SK-N-SH (cell line): ENCODE data around the gene HAO2. TPM values are rescaled to one million over a fixed set of nuclear protein-coding genes. Genes with fewer than 3 reads are reported as not detected.

Experiments
- CTCF ChIA-PET: fragments of 300-600, 350-600 bp; formaldehyde crosslinking; extraction: SDS; loops from one replicate; lab custom pipeline; 2021; lab: Yijun Ruan, JAX
- POLR2A ChIA-PET: fragments of 350-600 bp; sonication (Branson Sonifier 250); formaldehyde crosslinking; extraction: SDS; loops from one replicate; lab custom pipeline; 2020; ENCODE audit warnings: antibody characterized with exemption, inconsistent platforms; lab: Yijun Ruan, JAX
- DNase-seq: peaks from one replicate; pipeline ENCODE4 v3.0.0; 2012
- H2AFZ ChIP-seq: fragments of 200-600 bp; sonication (generic); 2 replicates; pipeline ENCODE4 v1.8.1; 2016; ENCODE audit warnings: antibody characterized with exemption, mild to moderate bottlenecking, low read depth
- H3F3A ChIP-seq: fragments of 200-600 bp; sonication (generic); replicated peaks from 2 replicates; pipeline ENCODE3; 2016; ENCODE audit warnings: antibody characterized with exemption, mild to moderate bottlenecking; ENCODE audit not compliant: insufficient read depth
- H3K27ac ChIP-seq, 2 experiments: fragments of 200-500 bp in 1 of 2; fragments of 200-600 bp in 1 of 2; sonication (Bioruptor generic) in 1 of 2; sonication (generic), shearing (Covaris generic) in 1 of 2; 2 replicates each; pipeline versions ENCODE4 v1.5.1 to v1.6.1; 2014 to 2016; ENCODE audit warnings: low read depth in 2 of 2, inconsistent platforms in 1 of 2, low read length in 1 of 2, mild to moderate bottlenecking in 1 of 2, mixed read lengths in 1 of 2
- H3K27me3 ChIP-seq: fragments of 200-600 bp; sonication (generic), shearing (Covaris generic); 2 replicates; pipeline ENCODE4 v1.6.1; 2016; ENCODE audit warnings: mixed run types; ENCODE audit not compliant: insufficient read depth
- H3K36me3 ChIP-seq, 2 experiments: fragments of 200-500 bp in 1 of 2; fragments of 200-600 bp in 1 of 2; sonication (Bioruptor generic) in 1 of 2; sonication (generic) in 1 of 2; replicated peaks in 1 of 2; 2 replicates each; pipeline versions ENCODE3 to v1.5.1; 2014 to 2016; ENCODE audit warnings: low read length in 1 of 2, mild to moderate bottlenecking in 1 of 2; ENCODE audit not compliant: insufficient read depth in 2 of 2, control insufficient read depth in 1 of 2
- H3K4me1 ChIP-seq, 2 experiments: fragments of 200-500 bp in 1 of 2; fragments of 200-600 bp in 1 of 2; sonication (Bioruptor generic) in 1 of 2; sonication (generic), shearing (Covaris generic) in 1 of 2; 2 replicates each; pipeline versions ENCODE4 v1.5.1 to v1.6.1; 2014 to 2016; ENCODE audit warnings: low read depth in 1 of 2, low read length in 1 of 2, mixed run types in 1 of 2; ENCODE audit not compliant: insufficient read depth in 2 of 2, control insufficient read depth in 1 of 2
- H3K4me2 ChIP-seq: fragments of 200-600 bp; sonication (generic), shearing (Covaris generic); 2 replicates; pipeline ENCODE4 v1.6.1; 2017; ENCODE audit warnings: mixed run types
- H3K4me3 ChIP-seq, 2 experiments: fragments of 200-500 bp in 1 of 2; fragments of 200-600 bp in 1 of 2; sonication (Bioruptor generic) in 1 of 2; sonication (generic), shearing (Covaris generic) in 1 of 2; 2 replicates each; pipeline versions ENCODE4 v1.5.1 to v1.8.1; 2014 to 2016; ENCODE audit warnings: low read depth in 2 of 2, inconsistent platforms in 1 of 2, low read length in 1 of 2, mild to moderate bottlenecking in 1 of 2, mixed read lengths in 1 of 2, moderate library complexity in 1 of 2
- H3K79me2 ChIP-seq: fragments of 200-600 bp; sonication (generic); 2 replicates; pipeline ENCODE4 v1.8.1; 2017; ENCODE audit warnings: mild to moderate bottlenecking; ENCODE audit not compliant: insufficient read depth
- H3K9ac ChIP-seq: fragments of 200-600 bp; sonication (generic); 2 replicates; pipeline ENCODE4 v1.6.1; 2017; ENCODE audit warnings: mixed run types
- H3K9me2 ChIP-seq: fragments of 200-600 bp; sonication (generic); 2 replicates; pipeline ENCODE4 v1.6.1; 2017; ENCODE audit warnings: mixed run types
- H3K9me3 ChIP-seq: fragments of 200-600 bp; sonication (generic); 2 replicates; pipeline ENCODE4 v1.6.1; 2017; ENCODE audit warnings: mixed run types, mild to moderate bottlenecking, moderate library complexity
- H4K20me1 ChIP-seq: fragments of 200-600 bp; sonication (generic); 2 replicates; pipeline ENCODE4 v1.6.1; 2017; ENCODE audit warnings: mild to moderate bottlenecking, mixed run types; ENCODE audit not compliant: insufficient read depth
- EZH2phosphoT487 ChIP-seq: fragments of 200-600 bp; sonication (generic); IDR thresholded peaks from 2 replicates; pipeline ENCODE4 v1.6.1; 2017; ENCODE audit warnings: low read depth, mixed run types, mild to moderate bottlenecking, antibody characterized with exemption, moderate library complexity, borderline replicate concordance
- FOXJ3 ChIP-seq: sonication (generic); formaldehyde crosslinking; IDR thresholded peaks from 2 replicates; pipeline ENCODE4 v1.5.1; 2020; ENCODE audit warnings: mild to moderate bottlenecking, missing genetic modification reagents
- GABPA ChIP-seq: IDR thresholded peaks from 2 replicates; pipeline ENCODE4 v1.4.0; 2012; ENCODE audit warnings: low read depth, mild to moderate bottlenecking
- GATA2 ChIP-seq: sonication (generic); formaldehyde crosslinking; IDR thresholded peaks from 2 replicates; pipeline ENCODE4 v1.5.0; 2020; ENCODE audit warnings: mild to moderate bottlenecking, missing genetic modification reagents
- MEF2A ChIP-seq: IDR thresholded peaks from 2 replicates; pipeline ENCODE4 v1.4.0; 2012; ENCODE audit warnings: low read depth, borderline replicate concordance
- MXI1 ChIP-seq: IDR thresholded peaks from 2 replicates; pipeline ENCODE4 v1.6.1; 2012; ENCODE audit warnings: mild to moderate bottlenecking, low read depth, low read length, improper control_type of control experiment
- NFIC ChIP-seq: IDR thresholded peaks from 2 replicates; pipeline ENCODE4 v1.4.0; 2012; ENCODE audit warnings: borderline replicate concordance
- NRF1 ChIP-seq: IDR thresholded peaks from 2 replicates; pipeline ENCODE4 v1.6.1; 2012; ENCODE audit warnings: low read depth, mild to moderate bottlenecking, low read length
- POLR2AphosphoS5 ChIP-seq: IDR thresholded peaks from 2 replicates; pipeline ENCODE4 v1.6.1; 2012; ENCODE audit warnings: low read depth, low read length
- RAD21 ChIP-seq: IDR thresholded peaks from 2 replicates; pipeline ENCODE4 v1.6.1; 2012; ENCODE audit warnings: mild to moderate bottlenecking, low read length
- RXRA ChIP-seq: IDR thresholded peaks from 2 replicates; pipeline ENCODE4 v1.4.0; 2012; ENCODE audit warnings: low read depth, mild to moderate bottlenecking, borderline replicate concordance
- SMC3 ChIP-seq: IDR thresholded peaks from 2 replicates; pipeline ENCODE4 v1.6.1; 2012; ENCODE audit warnings: low read depth, low read length, improper control_type of control experiment
- TAF1 ChIP-seq: IDR thresholded peaks from 2 replicates; pipeline ENCODE4 v1.6.1; 2012; ENCODE audit warnings: low read depth, mild to moderate bottlenecking, low read length, moderate library complexity, borderline replicate concordance
- WGBS: methylation state at CpG from one replicate; pipeline ENCODE4 v1.1.6; 2017; ENCODE audit warnings: low lambda C conversion rate; 5-methylcytosine and 5-hydroxymethylcytosine counted together
- polyA plus RNA-seq, 3 experiments: library from polyadenylated mRNA; depleted of rRNA; stranded (reverse); fragments of >200 nt; gene quantifications; 2 replicates each; pipeline ENCODE4 v1.2.3, GENCODE V29; 2012
- TF ChIP-seq, protein P1 (sequence below): IDR thresholded peaks from 2 replicates; pipeline ENCODE4 v1.6.1; 2012; ENCODE audit warnings: mild to moderate bottlenecking, low read depth, low read length, moderate library complexity
- TF ChIP-seq, protein P2 (sequence below): fragments of 200-600 bp; sonication (generic); IDR thresholded peaks from 2 replicates; pipeline ENCODE4 v1.6.1; 2017; ENCODE audit warnings: antibody characterized with exemption, mild to moderate bottlenecking, moderate library complexity
- TF ChIP-seq, protein P3 (sequence below): IDR thresholded peaks from 2 replicates; pipeline ENCODE4 v1.4.0; 2012; ENCODE audit warnings: low read depth, borderline replicate concordance
- TF ChIP-seq, protein P4 (sequence below): fragments of 150-350 bp; IDR thresholded peaks from 2 replicates; pipeline ENCODE4 v1.6.1; 2016; ENCODE audit warnings: mild to moderate bottlenecking, low read depth, low read length

HAO2 gene
- polyA plus RNA-seq, 1 of the 3 experiments (the other 2 are of a cell fraction), result not detected

DNA sequence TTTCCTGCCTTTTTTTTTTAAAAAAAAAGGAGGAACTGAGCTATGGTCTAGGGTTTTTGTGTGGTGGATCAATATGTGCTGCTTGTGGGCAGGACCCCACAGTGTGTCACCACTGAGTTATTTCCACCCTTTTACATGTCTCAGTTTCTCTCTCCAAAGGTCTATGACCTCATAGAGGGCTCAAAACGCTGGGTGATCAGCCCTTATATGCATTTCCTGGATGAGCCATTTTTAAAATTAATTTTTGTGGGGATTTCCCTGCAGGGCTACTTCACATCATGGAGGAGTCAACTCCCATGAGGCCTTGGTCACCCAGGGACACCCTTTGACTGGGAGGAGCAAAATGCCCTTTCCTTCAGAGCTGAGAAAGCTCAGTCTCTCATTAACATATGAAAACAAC lies 20.7 kb upstream of the HAO2 start:
- Histone ChIP-seq H3K27me3 (peaks cover 11% of the 10 kb centered on the region; the same call in 1 of the 2 replicates), H3K27ac (no peak overlapping the region), H3K9me3 (no peaks in the 10 kb centered on the region), H3K36me3 (no peaks in the 10 kb centered on the region), H3K79me2 (no peaks in the 10 kb centered on the region), H4K20me1 (no peaks in the 10 kb centered on the region), H3K4me2 (no peak overlapping the region), H3K4me1 (no peaks in the 10 kb centered on the region), H3F3A (no peaks in the 10 kb centered on the region), H3K4me3 (no peak overlapping the region), H3K9ac (no peak overlapping the region), H3K9me2 (no peaks in the 10 kb centered on the region), H2AFZ (no peak overlapping the region)
- DNase-seq, result no peak
- CTCF ChIA-PET, result interaction anchor here (1.6 kb wide), 1 partner anchor 19 kb away, joined by 3 read pairs; no protein-coding TSS in a partner anchor
- no peak for TF ChIP-seq NRF1
- POLR2A ChIA-PET, result no interaction called here
- WGBS, result 0% methylated on average over 1 of the region's 1 CpG

DNA sequence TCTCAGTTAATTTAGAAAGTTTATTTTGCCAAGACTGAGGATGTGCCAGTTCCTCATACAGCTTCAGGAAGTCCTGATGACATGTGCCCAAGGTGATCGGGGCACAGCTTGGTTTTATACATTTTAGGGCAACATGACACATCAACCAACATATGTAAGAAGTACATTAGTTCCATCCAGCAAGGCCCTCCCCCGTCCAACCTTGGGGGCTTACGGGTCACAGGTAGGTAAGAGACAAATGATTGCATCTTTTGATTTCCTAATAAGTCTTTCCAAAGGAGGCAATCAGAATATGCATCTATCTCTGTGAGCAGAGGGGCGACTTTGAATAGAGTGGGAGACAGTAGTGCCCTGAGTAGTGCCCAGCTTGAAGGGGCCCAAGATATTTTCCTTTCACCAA lies 19.6 kb upstream of the HAO2 start:
- Histone ChIP-seq H2AFZ (no peak overlapping the region), H3K36me3 (no peaks in the 10 kb centered on the region), H3K4me2 (no peak overlapping the region), H3K4me1 (no peaks in the 10 kb centered on the region), H3K79me2 (no peaks in the 10 kb centered on the region), H3F3A (no peaks in the 10 kb centered on the region), H3K9me3 (no peaks in the 10 kb centered on the region), H3K4me3 (no peak overlapping the region), H3K9ac (no peak overlapping the region), H3K27ac (no peak overlapping the region), H3K9me2 (no peaks in the 10 kb centered on the region), H4K20me1 (no peaks in the 10 kb centered on the region), H3K27me3 (peaks cover 5% of the 10 kb centered on the region; the same call in 1 of the 2 replicates)
- POLR2A ChIA-PET, result no interaction called here
- CTCF ChIA-PET, result interaction anchor here (1.6 kb wide), 1 partner anchor 19 kb away, joined by 4 read pairs; no protein-coding TSS in a partner anchor
- WGBS, result 8% methylated on average over 4 of the region's 4 CpGs
- no peak for DNase-seq
- TF ChIP-seq EZH2phosphoT487 (no peak), FOXJ3 (CRISPR knock-in tag) (no peak), NFIC (no peak), MEF2A (no peak), TAF1 (no peak), RXRA (no peak), GATA2 (CRISPR knock-in tag) (no peak), SMC3 (no peak), POLR2AphosphoS5 (no peak), GABPA (no peak), MXI1 (no peak), RAD21 (no peak)
- TF ChIP-seq, protein P1, sequence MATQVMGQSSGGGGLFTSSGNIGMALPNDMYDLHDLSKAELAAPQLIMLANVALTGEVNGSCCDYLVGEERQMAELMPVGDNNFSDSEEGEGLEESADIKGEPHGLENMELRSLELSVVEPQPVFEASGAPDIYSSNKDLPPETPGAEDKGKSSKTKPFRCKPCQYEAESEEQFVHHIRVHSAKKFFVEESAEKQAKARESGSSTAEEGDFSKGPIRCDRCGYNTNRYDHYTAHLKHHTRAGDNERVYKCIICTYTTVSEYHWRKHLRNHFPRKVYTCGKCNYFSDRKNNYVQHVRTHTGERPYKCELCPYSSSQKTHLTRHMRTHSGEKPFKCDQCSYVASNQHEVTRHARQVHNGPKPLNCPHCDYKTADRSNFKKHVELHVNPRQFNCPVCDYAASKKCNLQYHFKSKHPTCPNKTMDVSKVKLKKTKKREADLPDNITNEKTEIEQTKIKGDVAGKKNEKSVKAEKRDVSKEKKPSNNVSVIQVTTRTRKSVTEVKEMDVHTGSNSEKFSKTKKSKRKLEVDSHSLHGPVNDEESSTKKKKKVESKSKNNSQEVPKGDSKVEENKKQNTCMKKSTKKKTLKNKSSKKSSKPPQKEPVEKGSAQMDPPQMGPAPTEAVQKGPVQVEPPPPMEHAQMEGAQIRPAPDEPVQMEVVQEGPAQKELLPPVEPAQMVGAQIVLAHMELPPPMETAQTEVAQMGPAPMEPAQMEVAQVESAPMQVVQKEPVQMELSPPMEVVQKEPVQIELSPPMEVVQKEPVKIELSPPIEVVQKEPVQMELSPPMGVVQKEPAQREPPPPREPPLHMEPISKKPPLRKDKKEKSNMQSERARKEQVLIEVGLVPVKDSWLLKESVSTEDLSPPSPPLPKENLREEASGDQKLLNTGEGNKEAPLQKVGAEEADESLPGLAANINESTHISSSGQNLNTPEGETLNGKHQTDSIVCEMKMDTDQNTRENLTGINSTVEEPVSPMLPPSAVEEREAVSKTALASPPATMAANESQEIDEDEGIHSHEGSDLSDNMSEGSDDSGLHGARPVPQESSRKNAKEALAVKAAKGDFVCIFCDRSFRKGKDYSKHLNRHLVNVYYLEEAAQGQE, result no peak
- TF ChIP-seq, protein P2, sequence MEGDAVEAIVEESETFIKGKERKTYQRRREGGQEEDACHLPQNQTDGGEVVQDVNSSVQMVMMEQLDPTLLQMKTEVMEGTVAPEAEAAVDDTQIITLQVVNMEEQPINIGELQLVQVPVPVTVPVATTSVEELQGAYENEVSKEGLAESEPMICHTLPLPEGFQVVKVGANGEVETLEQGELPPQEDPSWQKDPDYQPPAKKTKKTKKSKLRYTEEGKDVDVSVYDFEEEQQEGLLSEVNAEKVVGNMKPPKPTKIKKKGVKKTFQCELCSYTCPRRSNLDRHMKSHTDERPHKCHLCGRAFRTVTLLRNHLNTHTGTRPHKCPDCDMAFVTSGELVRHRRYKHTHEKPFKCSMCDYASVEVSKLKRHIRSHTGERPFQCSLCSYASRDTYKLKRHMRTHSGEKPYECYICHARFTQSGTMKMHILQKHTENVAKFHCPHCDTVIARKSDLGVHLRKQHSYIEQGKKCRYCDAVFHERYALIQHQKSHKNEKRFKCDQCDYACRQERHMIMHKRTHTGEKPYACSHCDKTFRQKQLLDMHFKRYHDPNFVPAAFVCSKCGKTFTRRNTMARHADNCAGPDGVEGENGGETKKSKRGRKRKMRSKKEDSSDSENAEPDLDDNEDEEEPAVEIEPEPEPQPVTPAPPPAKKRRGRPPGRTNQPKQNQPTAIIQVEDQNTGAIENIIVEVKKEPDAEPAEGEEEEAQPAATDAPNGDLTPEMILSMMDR, result no peak
- TF ChIP-seq, protein P3, sequence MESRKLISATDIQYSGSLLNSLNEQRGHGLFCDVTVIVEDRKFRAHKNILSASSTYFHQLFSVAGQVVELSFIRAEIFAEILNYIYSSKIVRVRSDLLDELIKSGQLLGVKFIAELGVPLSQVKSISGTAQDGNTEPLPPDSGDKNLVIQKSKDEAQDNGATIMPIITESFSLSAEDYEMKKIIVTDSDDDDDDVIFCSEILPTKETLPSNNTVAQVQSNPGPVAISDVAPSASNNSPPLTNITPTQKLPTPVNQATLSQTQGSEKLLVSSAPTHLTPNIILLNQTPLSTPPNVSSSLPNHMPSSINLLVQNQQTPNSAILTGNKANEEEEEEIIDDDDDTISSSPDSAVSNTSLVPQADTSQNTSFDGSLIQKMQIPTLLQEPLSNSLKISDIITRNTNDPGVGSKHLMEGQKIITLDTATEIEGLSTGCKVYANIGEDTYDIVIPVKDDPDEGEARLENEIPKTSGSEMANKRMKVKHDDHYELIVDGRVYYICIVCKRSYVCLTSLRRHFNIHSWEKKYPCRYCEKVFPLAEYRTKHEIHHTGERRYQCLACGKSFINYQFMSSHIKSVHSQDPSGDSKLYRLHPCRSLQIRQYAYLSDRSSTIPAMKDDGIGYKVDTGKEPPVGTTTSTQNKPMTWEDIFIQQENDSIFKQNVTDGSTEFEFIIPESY, result no peak
- TF ChIP-seq, protein P4, sequence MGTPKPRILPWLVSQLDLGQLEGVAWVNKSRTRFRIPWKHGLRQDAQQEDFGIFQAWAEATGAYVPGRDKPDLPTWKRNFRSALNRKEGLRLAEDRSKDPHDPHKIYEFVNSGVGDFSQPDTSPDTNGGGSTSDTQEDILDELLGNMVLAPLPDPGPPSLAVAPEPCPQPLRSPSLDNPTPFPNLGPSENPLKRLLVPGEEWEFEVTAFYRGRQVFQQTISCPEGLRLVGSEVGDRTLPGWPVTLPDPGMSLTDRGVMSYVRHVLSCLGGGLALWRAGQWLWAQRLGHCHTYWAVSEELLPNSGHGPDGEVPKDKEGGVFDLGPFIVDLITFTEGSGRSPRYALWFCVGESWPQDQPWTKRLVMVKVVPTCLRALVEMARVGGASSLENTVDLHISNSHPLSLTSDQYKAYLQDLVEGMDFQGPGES, result no peak
